Loucy (cell line): ENCODE measurements around the gene ABCF1.
A peak's percentile ranks its signal among the peaks of the same experiment; 100 is the strongest.

Experiments
- H2AFZ ChIP-seq: fragments of 200-600 bp; sonication (generic); 2 replicates; pipeline ENCODE4 v1.6.0; 2016; ENCODE audit warnings: antibody characterized with exemption, mild to moderate bottlenecking, low read length, moderate library complexity
- H3F3A ChIP-seq: fragments of 200-600 bp; 2 replicates; pipeline ENCODE4 v1.6.0; 2016; ENCODE audit warnings: antibody characterized with exemption, low read depth, mild to moderate bottlenecking
- H3K27me3 ChIP-seq: fragments of 200-600 bp; sonication (generic); 2 replicates; pipeline ENCODE4 v1.6.1; 2014; ENCODE audit warnings: low read length, mild to moderate bottlenecking; ENCODE audit not compliant: insufficient read depth, poor library complexity, severe bottlenecking
- H3K36me3 ChIP-seq: fragments of 200-600 bp; sonication (generic); 2 replicates; pipeline ENCODE4 v1.6.1; 2016; ENCODE audit warnings: low read length; ENCODE audit not compliant: insufficient read depth
- H3K4me1 ChIP-seq: fragments of 200-600 bp; sonication (generic); 2 replicates; pipeline ENCODE4 v1.5.1; 2014; ENCODE audit warnings: low read length, mild to moderate bottlenecking; ENCODE audit not compliant: insufficient read depth, poor library complexity, severe bottlenecking
- H3K4me2 ChIP-seq: fragments of 200-600 bp; sonication (generic); 2 replicates; pipeline ENCODE4 v1.6.0; 2014; ENCODE audit warnings: antibody characterized with exemption, low read length, low read depth, mild to moderate bottlenecking; ENCODE audit not compliant: poor library complexity, severe bottlenecking
- H3K4me3 ChIP-seq: fragments of 200-600 bp; sonication (generic); 2 replicates; pipeline ENCODE4 v1.5.1; 2014; ENCODE audit warnings: low read length, mild to moderate bottlenecking, mixed read lengths; ENCODE audit not compliant: poor library complexity, severe bottlenecking
- H3K79me2 ChIP-seq: fragments of 200-600 bp; sonication (generic); 2 replicates; pipeline ENCODE4 v1.6.1; 2014; ENCODE audit warnings: low read length; ENCODE audit not compliant: insufficient read depth
- H3K9ac ChIP-seq: fragments of 200-600 bp; sonication (generic); 2 replicates; pipeline ENCODE4 v1.6.0; 2014; ENCODE audit warnings: mild to moderate bottlenecking, low read depth, low read length, moderate library complexity; ENCODE audit not compliant: poor library complexity, severe bottlenecking
- H3K9me2 ChIP-seq: fragments of 200-600 bp; sonication (generic); replicated peaks from 2 replicates; pipeline ENCODE4 v1.6.1; 2016; ENCODE audit warnings: low read depth, low read length, mixed read lengths
- H3K9me3 ChIP-seq: fragments of 200-600 bp; sonication (generic); 2 replicates; pipeline ENCODE4 v1.6.1; 2014; ENCODE audit warnings: mild to moderate bottlenecking, antibody characterized with exemption, low read length, low read depth; ENCODE audit not compliant: insufficient read depth
- H4K20me1 ChIP-seq: fragments of 200-600 bp; sonication (generic); 2 replicates; pipeline ENCODE4 v1.6.0; 2014; ENCODE audit warnings: antibody characterized with exemption, low read length, mild to moderate bottlenecking; ENCODE audit not compliant: insufficient read depth, poor library complexity, severe bottlenecking
- EZH2phosphoT487 ChIP-seq: fragments of 200-600 bp; IDR thresholded peaks from 2 replicates; pipeline ENCODE4 v1.6.1; 2018; ENCODE audit warnings: antibody characterized with exemption, mild to moderate bottlenecking, moderate library complexity, borderline replicate concordance
- TF ChIP-seq, protein P1 (sequence below): fragments of 200-600 bp; sonication (generic); conservative IDR thresholded peaks from 2 replicates; pipeline ENCODE4 v1.5.1; 2014; ENCODE audit warnings: mild to moderate bottlenecking, antibody characterized with exemption, low read length

ABCF1 gene

DNA sequence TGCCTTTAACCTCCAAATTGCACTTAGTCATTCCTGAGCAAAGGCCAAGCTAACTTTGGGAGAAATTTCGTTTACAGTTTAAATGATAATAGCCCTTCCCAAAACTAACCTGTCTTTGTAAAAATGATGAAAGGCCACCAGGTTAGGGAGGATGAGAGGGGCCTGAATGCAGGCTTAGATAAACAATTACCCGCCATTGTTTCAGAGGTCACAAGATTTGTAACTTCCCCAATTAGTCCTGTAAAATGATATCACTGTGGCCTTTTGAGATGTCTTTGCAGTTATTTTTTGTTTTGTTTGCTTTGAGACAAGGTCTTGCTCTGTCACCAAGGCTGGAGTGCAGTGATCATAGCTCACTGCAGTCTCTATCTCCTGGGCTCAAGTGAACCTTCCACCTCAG lies 41.2 kb upstream of the ABCF1 start:
- Histone ChIP-seq H2AFZ (peak overlapping the region; percentile 32), H3K9me3 (no peaks in the 10 kb centered on the region), H3K9ac (no peak overlapping the region), H3F3A (no peaks in the 10 kb centered on the region), H3K4me2 (no peak overlapping the region), H3K36me3 (no peaks in the 10 kb centered on the region), H4K20me1 (no peaks in the 10 kb centered on the region), H3K4me1 (peaks cover 4% of the 10 kb centered on the region), H3K4me3 (no peak overlapping the region), H3K79me2 (no peaks in the 10 kb centered on the region), H3K27me3 (no peaks in the 10 kb centered on the region), H3K9me2 (no peaks in the 10 kb centered on the region)
- TF ChIP-seq, protein P1, sequence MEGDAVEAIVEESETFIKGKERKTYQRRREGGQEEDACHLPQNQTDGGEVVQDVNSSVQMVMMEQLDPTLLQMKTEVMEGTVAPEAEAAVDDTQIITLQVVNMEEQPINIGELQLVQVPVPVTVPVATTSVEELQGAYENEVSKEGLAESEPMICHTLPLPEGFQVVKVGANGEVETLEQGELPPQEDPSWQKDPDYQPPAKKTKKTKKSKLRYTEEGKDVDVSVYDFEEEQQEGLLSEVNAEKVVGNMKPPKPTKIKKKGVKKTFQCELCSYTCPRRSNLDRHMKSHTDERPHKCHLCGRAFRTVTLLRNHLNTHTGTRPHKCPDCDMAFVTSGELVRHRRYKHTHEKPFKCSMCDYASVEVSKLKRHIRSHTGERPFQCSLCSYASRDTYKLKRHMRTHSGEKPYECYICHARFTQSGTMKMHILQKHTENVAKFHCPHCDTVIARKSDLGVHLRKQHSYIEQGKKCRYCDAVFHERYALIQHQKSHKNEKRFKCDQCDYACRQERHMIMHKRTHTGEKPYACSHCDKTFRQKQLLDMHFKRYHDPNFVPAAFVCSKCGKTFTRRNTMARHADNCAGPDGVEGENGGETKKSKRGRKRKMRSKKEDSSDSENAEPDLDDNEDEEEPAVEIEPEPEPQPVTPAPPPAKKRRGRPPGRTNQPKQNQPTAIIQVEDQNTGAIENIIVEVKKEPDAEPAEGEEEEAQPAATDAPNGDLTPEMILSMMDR, result no peak
- TF ChIP-seq EZH2phosphoT487, result no peak

DNA sequence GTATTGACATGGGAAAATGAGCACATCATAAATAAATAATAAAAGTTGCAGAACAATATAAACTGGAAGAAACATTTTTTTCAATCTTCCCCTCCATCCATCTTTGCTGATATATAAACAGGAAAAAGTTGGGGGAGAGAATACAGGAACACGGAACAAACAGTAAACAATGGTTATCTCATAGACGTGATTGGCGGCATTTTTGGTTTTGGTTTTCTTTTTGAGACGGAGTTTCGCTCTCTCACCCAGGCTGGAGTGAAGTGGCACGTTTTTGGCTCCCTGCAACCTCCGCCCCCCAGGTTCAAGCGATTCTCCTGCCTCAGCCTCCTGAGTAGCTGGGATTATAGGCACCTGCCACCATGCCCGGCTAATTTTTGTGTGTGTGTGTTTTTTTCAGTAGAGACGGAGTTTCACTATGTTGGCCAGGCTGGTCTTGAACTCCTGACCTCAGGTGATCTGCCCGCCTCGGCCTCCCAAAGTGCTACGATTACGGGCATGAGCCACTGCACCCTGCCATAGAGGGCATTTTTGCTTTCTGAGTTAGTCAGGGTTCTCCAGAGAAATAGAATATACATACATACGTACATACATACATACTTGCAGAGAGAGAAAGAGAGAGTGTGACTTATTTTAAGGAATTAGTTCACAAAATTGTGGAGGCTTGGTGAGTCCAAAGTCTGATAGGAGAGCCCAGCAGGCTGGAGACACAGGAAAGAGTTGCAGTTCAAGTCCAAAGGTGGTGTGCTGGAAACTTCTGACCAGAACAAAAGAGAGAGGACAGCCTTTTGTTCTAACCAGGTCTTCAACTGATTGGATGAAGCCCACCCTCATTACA lies 37.6 kb upstream of the ABCF1 start:
- Histone ChIP-seq H4K20me1 (no peaks in the 10 kb centered on the region), H3K9ac (no peak overlapping the region), H3K36me3 (no peaks in the 10 kb centered on the region), H3K79me2 (no peaks in the 10 kb centered on the region), H3K9me3 (no peaks in the 10 kb centered on the region), H2AFZ (no peak overlapping the region), H3K4me3 (no peak overlapping the region), H3K4me2 (no peak overlapping the region), H3F3A (no peaks in the 10 kb centered on the region), H3K27me3 (no peaks in the 10 kb centered on the region), H3K4me1 (peaks cover 4% of the 10 kb centered on the region), H3K9me2 (no peaks in the 10 kb centered on the region)
- TF ChIP-seq, protein P1, result no peak
- TF ChIP-seq EZH2phosphoT487, result no peak

DNA sequence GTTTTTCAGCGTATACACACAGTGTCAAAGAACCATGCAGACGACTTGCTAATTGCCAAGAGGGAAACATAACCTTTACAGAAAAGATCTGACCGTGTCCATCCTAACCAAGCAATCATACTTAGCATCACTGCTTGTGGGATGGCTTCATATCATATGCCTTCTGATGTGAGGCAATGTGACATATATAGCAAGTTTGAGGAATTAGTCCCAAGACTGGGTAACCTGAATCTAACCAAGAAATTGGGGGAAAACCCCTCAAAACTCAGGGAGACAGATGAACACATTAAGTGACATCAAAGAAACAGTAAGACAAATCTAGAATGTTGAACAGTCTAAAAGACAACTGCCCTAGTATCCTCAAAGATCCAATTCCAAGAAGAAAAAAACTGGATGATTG lies 33.3 kb upstream of the ABCF1 start:
- Histone ChIP-seq H4K20me1 (no peaks in the 10 kb centered on the region), H3K36me3 (no peaks in the 10 kb centered on the region), H3K9ac (no peak overlapping the region), H3K4me3 (no peak overlapping the region), H3K4me2 (no peak overlapping the region), H3K27me3 (no peaks in the 10 kb centered on the region), H3K9me3 (no peaks in the 10 kb centered on the region), H3F3A (0 out of 2 replicates have a peak, but pooled peaks cover 3% of the 10 kb centered on the region), H3K79me2 (no peaks in the 10 kb centered on the region), H3K4me1 (peaks cover 12% of the 10 kb centered on the region), H2AFZ (no peak overlapping the region), H3K9me2 (no peaks in the 10 kb centered on the region)
- TF ChIP-seq, protein P1, result no peak
- TF ChIP-seq EZH2phosphoT487, result no peak
